NCI-H1694 treated with DMSO at 0.1 percent for 48 hours (cell line): ENCODE results near the gene CACNA1S.

Source experiments
- DNase-seq: peaks from one replicate; lab custom pipeline; 2025; lab: John Stamatoyannopoulos, UW

The CACNA1S gene

DNA sequence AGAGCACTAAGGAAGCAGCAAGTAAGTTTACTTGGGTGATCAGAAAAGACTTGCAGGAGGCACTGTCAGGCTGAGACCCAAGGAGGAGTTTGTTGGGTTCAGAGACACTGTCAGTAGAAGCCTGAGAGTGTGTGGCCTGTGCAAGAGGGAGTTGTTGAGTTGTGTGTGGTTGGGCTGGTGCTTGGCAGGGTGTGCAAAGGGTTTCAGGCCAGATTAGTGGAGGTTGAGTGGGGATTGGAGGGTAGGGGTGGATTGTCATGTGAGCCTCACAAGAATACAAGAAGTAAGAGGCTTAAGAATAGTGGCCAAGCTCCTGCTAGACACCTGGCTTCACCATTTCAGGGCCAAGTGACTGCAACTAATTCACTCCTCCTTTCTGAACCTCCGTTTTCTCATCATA lies 79.8 kb downstream of the CACNA1S start:
- DNase-seq, result no peak

DNA sequence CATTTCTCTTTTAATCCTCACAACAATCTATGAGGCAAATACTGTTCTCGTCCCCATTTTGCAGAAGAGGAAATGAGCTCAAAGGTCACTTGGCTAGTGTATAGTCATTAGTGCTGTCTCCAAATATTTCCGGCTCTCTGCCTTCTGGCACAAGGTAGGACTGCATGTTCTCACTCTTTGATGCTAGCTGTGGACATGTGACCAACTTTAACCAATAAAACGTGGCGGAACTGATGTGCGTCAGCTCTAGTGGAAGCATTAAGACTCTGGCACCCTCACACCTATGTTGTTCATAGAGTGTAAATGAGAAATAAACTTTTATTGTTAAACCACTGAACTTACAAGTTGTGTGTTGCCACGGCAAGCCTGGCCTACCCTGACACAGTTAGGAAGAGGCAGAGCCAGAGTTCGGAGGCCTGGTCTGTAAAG lies 83.8 kb downstream of the CACNA1S start:
- DNase-seq, result no peak

DNA sequence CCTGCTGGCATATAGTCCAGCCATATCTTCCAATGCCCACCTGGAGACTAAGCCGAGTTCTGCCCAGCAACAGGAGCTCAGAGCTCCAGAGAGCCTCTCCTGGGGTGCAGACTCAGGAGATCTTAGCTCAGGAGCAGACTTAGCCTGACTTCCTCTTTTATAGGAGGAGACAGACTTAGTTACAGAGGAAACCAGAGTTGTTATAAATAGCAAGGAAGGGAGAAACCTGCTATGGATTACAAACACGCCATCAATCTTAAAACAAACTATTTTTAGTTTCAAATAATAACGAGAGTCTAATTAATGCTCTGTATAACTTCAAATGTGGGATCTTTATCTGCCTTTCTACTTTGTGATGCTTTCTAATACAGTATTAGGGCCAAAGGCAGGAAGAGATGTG lies 85.4 kb downstream of the CACNA1S start:
- DNase-seq, result no peak

DNA sequence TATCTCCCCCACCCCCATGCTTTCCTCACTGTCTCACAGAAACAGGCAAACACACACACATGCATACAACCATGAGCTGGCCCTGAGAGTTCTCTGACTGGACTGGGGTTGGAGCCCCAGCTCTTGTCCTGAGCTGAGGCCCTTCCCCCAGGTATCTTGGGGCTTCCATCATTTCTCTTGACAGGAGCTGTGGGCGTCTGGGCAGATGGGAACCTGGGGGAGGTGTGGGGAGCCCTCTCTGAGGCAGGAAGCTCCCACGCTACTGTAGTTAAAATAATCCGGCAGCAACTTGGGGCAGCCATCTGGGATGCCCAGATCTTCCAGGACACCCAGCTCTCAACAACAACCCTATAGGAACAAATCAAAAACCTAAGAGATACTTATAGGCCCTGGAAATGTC lies 86.0 kb downstream of the CACNA1S start:
- no peak for DNase-seq

- peak; percentile 17 for DNase-seq
These were observed 86.6 kb downstream of the CACNA1S start for GRCh38 chr1:201025571-201026002.

- no peak for DNase-seq
These were observed 87.6 kb downstream of the CACNA1S start for GRCh38 chr1:201024625-201024998.

DNA sequence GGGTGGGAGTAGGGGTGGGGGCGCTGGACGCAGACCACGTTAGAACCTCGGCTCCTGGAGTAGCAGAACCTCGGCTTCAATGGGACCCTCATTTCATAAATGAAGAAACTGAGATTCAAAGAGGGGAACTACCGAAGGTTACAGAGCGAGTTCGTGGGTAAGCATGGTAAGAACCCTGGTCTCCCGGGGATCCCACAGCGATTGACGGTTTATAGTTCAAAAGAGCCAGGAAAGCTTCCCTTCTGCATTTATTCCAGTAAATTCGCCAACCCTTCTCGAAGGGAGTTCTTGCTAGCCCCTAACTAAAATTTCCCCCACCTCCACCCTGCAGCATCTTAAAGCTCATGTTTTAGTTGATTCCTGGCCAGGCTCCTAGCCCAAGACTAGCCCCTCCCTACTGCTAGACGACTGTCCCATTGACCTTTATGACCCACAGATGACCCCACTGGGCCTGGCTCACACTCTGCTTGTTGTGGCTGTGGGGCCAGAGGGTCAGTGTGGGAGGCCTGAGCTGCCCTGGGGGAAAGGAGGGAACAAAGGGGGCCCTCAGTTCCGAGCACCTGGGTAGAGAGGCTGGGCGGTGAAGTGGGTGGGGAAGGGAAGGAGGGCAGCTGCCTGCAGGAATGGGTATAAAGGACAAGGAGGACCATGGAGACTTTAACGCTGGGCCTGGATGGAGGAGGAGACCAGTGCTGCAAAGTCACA lies 88.2 kb downstream of the CACNA1S start:
- DNase-seq, result no peak

- peak; percentile 79 for DNase-seq
These were observed 88.7 kb downstream of the CACNA1S start, which contains the start of gene KIF21B for GRCh38 chr1:201023517-201023902. Gene KIF21B, minus strand, starts transcription at chr1:201023714. Its CDS starts 331 bp downstream, at chr1:201023383.

DNA sequence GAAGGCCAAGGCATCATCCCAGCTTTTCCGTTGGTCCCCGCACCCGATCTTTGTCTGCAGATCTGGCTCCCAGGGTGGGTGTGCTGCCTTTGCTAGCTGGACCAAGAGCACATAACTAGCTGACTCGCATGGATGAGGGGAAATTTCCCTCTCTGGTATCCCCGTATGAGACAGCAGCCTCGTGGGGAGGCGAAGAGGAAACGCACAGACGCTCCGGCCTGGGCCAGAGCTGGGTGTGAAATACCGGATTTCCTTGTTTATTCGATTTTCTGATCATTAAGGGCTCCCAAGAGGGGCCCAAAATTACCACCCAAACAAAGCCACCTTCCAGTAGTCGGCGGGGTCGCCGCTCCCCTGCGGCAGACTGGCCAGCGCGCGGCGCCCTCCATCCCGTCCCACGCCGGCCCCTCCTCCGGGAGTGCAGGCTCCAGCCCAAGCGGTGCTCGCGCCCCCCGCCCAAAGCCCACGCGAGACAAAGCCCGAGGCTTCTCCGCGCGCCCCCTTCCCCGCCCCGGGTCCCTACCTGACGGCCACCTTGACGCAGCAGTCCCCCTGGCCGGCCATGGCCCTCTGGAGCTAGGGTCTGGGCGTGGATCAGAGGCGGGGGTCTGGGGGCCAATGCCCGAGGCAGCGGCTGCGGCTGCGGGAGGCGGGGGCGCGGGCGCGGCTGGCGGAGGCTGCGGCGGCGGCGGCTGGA lies 89.3 kb downstream of the CACNA1S start:
- DNase-seq, result no peak

- no peak for DNase-seq
These were observed 89.8 kb downstream of the CACNA1S start for GRCh38 chr1:201022493-201022819.

DNA sequence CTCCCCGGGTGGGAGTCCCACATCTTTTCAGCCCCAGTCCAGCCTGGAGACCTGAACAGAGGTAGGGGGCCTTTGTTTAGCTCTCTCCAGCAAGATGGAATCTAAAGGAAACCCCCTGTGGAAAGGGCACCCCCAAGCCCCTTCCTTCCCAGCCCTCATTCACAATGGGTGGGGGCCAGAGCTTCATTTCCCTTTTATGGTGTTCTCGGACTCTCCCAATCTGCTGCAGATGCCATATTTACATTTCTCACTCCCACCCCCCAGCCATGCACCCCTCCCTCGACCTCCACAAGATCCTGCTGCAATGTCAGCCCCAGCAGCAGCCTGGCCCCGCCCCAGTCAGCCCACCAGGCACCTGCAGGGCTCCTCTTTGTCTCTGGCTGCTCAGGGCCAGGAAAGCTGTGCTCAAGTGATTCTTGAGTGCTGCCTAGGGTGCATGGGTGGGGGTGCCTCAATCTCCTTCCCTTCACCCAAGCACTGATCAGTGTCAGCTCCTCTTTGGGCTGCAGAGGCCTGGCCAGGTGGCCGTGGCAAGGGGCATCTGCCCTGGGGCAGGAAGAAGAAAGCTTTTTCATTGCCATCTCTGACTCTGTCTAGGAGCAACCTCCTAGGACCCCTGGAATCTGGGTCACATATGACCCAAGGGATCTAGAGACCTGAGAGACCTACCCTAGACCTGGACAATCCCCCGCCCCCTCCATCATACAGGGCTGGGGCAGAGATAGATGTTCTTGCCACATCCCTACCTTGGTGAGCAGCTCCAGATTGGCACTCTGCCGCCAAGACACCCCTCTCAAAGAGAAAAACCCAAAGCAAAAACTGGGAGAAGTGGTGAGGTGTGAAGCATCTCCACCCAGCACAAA lies 90.4 kb downstream of the CACNA1S start:
- no peak for DNase-seq

GRCh38 chr1:201020721-201021629 lies 91.3 kb downstream of the CACNA1S start:
- DNase-seq, result peak; percentile 40

GRCh38 chr1:201020040-201020591 lies 92.1 kb downstream of the CACNA1S start:
- no peak for DNase-seq

GRCh38 chr1:201019321-201019977 lies 92.8 kb downstream of the CACNA1S start:
- DNase-seq, result no peak

DNA sequence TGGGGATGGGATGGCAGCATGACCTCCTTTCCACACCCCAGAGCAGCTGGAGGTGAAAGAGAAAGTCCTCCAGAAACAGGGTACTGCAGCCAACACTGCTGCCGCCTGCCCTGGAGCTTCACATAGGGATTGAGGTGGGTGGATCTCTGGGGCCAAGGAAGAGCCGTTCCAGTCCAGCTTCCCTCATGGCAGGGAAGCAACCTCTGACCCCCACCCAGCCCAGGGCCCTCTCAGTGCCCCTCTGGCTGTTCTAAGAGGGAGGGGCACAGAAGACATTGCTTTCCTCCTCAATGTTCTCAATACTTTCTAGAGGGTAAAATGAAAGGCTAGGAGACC lies 94.4 kb downstream of the CACNA1S start:
- DNase-seq, result no peak

- peak; percentile 46 for DNase-seq
These were observed 95.0 kb downstream of the CACNA1S start for GRCh38 chr1:201016943-201017827.

GRCh38 chr1:201016211-201016651 lies 96.0 kb downstream of the CACNA1S start:
- DNase-seq, result no peak

- no peak for DNase-seq
These were observed 96.6 kb downstream of the CACNA1S start for GRCh38 chr1:201015551-201016091.

- DNase-seq, result no peak
These were observed 97.4 kb downstream of the CACNA1S start for GRCh38 chr1:201014816-201015200.
